ENCODE results near the gene ACAP3.

The ACAP3 gene

GRCh38 chr1:1295154-1295923, 12.4 kb downstream of the ACAP3 start:
- no peak for DNase-seq
- no peaks in the 10 kb centered on the region for H3K9me2 ChIP-seq (replicated peaks; ENCODE audit: insufficient read depth, low read length)
- no peaks in the 10 kb centered on the region for H3K9me3 ChIP-seq (replicated peaks; ENCODE audit: insufficient read depth, low read length)
- no peaks in the 10 kb centered on the region for H3K27me3 ChIP-seq (replicated peaks; ENCODE audit: insufficient read depth, low read length)
- TF ChIP-seq EZH2phosphoT487 (IDR thresholded peaks at IDR 0.05; ENCODE audit: low read length) = no peak
- TF ChIP-seq CTCF (IDR thresholded peaks at IDR 0.05; ENCODE audit: low read length) = no peak
- TF ChIP-seq EZH2 (optimal IDR thresholded peaks at IDR 0.05; ENCODE audit: low read depth, low read length) = no peak
- no peak overlapping the region for H3K4me3 ChIP-seq (ENCODE audit: low read length)
- no peaks in the 10 kb centered on the region for H3K4me1 ChIP-seq (ENCODE audit: low read length)
- no peaks in the 10 kb centered on the region for H4K20me1 ChIP-seq (ENCODE audit: insufficient read depth, low read length)
- no peak overlapping the region for H3K4me2 ChIP-seq (ENCODE audit: low read depth, low read length)
- no peak overlapping the region for H3K27ac ChIP-seq (ENCODE audit: low read length)
- H3K36me3 ChIP-seq (replicated peaks; ENCODE audit: insufficient read depth, low read length) = no peaks in the 10 kb centered on the region
- no peak overlapping the region for H3K9ac ChIP-seq (ENCODE audit: low read length)
- H3K79me2 ChIP-seq (ENCODE audit: low read length) = no peaks in the 10 kb centered on the region
- H3F3A ChIP-seq (ENCODE audit: insufficient read depth, low read length) = no peaks in the 10 kb centered on the region
- no peak overlapping the region for H2AFZ ChIP-seq (ENCODE audit: low read length)

- no peaks in the 10 kb centered on the region for H3F3A ChIP-seq (ENCODE audit: insufficient read depth, low read length)
- TF ChIP-seq EZH2phosphoT487 (IDR thresholded peaks at IDR 0.05; ENCODE audit: low read length) (no peak), CTCF (IDR thresholded peaks at IDR 0.05; ENCODE audit: low read length) (no peak)
- H3K9ac ChIP-seq (ENCODE audit: low read length) = no peak overlapping the region
- H3K9me2 ChIP-seq (replicated peaks; ENCODE audit: insufficient read depth, low read length) = no peaks in the 10 kb centered on the region
- H3K4me2 ChIP-seq (ENCODE audit: low read depth, low read length) = no peak overlapping the region
- H3K36me3 ChIP-seq (replicated peaks; ENCODE audit: insufficient read depth, low read length) = no peaks in the 10 kb centered on the region
- no peak overlapping the region for H2AFZ ChIP-seq (ENCODE audit: low read length)
- H3K79me2 ChIP-seq (ENCODE audit: low read length) = no peaks in the 10 kb centered on the region
- no peaks in the 10 kb centered on the region for H4K20me1 ChIP-seq (ENCODE audit: insufficient read depth, low read length)
- no peaks in the 10 kb centered on the region for H3K4me1 ChIP-seq (ENCODE audit: low read length)
- no peak for DNase-seq
- H3K4me3 ChIP-seq (ENCODE audit: low read length) = no peak overlapping the region
- no peaks in the 10 kb centered on the region for H3K27me3 ChIP-seq (replicated peaks; ENCODE audit: insufficient read depth, low read length)
- H3K27ac ChIP-seq (ENCODE audit: low read length) = no peak overlapping the region
- no peaks in the 10 kb centered on the region for H3K9me3 ChIP-seq (replicated peaks; ENCODE audit: insufficient read depth, low read length)
These were observed 13.4 kb downstream of the ACAP3 start for GRCh38 chr1:1294250-1294890.

DNA sequence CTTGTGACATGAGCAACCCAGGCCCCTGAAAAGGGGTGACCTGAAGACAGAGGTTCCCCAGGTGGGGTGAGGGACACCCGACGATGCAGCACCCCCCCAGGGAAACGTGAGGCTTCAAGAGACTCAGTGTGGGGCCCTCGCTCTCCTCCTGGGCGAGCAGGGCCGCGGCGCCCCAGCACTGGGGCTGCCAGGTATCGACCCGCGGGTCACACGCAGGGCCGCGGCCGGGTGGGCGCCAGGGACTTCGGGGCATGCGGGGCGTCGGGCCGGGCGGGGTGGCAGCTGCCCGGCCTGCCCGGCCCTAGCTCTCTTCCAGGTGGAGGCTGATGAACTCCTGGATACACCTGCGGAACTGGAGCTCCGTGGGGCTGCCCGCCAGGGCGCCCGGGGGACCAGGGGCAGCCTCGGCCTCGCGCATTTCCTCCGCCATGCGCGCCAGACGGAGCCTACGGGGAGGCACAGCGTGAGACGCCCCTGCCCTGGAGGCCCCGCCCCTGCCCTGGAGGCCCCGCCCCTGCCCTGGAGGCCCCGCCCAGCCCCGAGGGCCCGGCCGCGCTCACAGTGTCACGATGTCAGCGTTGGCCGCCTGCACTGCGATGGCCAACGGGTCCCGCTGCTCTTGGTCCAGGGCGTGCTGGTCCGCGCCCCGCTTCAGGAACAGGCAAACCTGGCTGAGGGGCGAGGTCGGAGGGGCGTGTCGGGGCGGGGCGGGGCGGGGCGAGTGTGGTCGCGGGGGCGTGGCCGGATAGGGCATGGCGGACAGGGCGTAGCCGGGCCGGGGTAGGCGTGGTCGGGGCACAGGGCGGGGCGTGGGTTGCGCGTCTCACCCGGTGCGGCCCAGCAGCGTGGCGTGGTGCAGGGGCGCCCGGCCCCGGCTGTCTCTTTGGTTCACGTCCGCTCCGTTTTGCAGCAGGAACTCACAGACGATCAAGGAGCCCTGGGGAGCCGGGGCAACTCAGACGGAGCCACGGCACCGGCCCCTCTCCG, 14.2 kb downstream of the ACAP3 start:
- Histone ChIP-seq H3K79me2 (ENCODE audit: low read length) (no peaks in the 10 kb centered on the region), H3K4me1 (ENCODE audit: low read length) (no peaks in the 10 kb centered on the region), H3K27me3 (replicated peaks; ENCODE audit: insufficient read depth, low read length) (no peaks in the 10 kb centered on the region), H3F3A (ENCODE audit: insufficient read depth, low read length) (no peaks in the 10 kb centered on the region), H3K36me3 (replicated peaks; ENCODE audit: insufficient read depth, low read length) (no peaks in the 10 kb centered on the region), H3K9me3 (replicated peaks; ENCODE audit: insufficient read depth, low read length) (no peaks in the 10 kb centered on the region), H3K9me2 (replicated peaks; ENCODE audit: insufficient read depth, low read length) (no peaks in the 10 kb centered on the region), H3K4me2 (ENCODE audit: low read depth, low read length) (no peak overlapping the region), H4K20me1 (ENCODE audit: insufficient read depth, low read length) (no peaks in the 10 kb centered on the region), H3K27ac (ENCODE audit: low read length) (no peak overlapping the region), H2AFZ (ENCODE audit: low read length) (no peak overlapping the region), H3K4me3 (ENCODE audit: low read length) (no peak overlapping the region), H3K9ac (ENCODE audit: low read length) (no peak overlapping the region)
- no peak for TF ChIP-seq EZH2 (optimal IDR thresholded peaks at IDR 0.05; ENCODE audit: low read depth, low read length)
- TF ChIP-seq EZH2phosphoT487 (IDR thresholded peaks at IDR 0.05; ENCODE audit: low read length) = no peak
- TF ChIP-seq CTCF (IDR thresholded peaks at IDR 0.05; ENCODE audit: low read length) = no peak
- DNase-seq = no peak

Measured in MM.1S (cell line).